ENCODE data around the gene LPO.

The LPO gene

GRCh38 chr17:58234512-58234911, 3.9 kb upstream of the LPO start:
- ChIA-PET POLR2A (no interaction called here), CTCF (no interaction called here)
- H3K4me1 ChIP-seq (ENCODE audit: control extremely low read depth in 1 of 4, control insufficient read depth in 4 of 4, insufficient read depth in 4 of 4, low read length in 3 of 4) = peaks cover 0 to 18% (median 0%) of the 10 kb centered on the region in 4 experiments
- WGBS (ENCODE audit: insufficient coverage) = 100% methylated on average over 1 of the region's 3 CpGs
- no peak for DNase-seq
- no peaks in the 10 kb centered on the region for H3K36me3 ChIP-seq (ENCODE audit: control insufficient read depth in 4 of 4, insufficient read depth in 4 of 4, low read length in 3 of 4)
- no peak overlapping the region for H3K4me3 ChIP-seq (ENCODE audit: control insufficient read depth in 1 of 7, extremely low read depth in 1 of 7, insufficient read depth in 4 of 7, low read depth in 2 of 7, low read length in 6 of 7)
- peaks cover 0 to 30% (median 18%) of the 10 kb centered on the region in 5 experiments for H3K27me3 ChIP-seq (replicated peaks in 2 of 5; ENCODE audit: control insufficient read depth in 4 of 5, insufficient read depth in 5 of 5, low read length in 4 of 5)
- H3K27ac ChIP-seq (ENCODE audit: insufficient read depth in 1 of 2, low read depth in 1 of 2, low read length in 2 of 2, poor library complexity in 1 of 2, severe bottlenecking in 2 of 2) = no peak overlapping the region
- H3K9me3 ChIP-seq (ENCODE audit: control extremely low read depth in 1 of 5, control insufficient read depth in 4 of 5, insufficient read depth in 2 of 5, low read depth in 1 of 5, low read length in 4 of 5) = no peaks in the 10 kb centered on the region

- H3K27ac ChIP-seq (ENCODE audit: insufficient read depth in 1 of 2, low read depth in 1 of 2, low read length in 2 of 2, poor library complexity in 1 of 2, severe bottlenecking in 2 of 2) = no peak overlapping the region
- no peaks in the 10 kb centered on the region for H3K36me3 ChIP-seq (ENCODE audit: control insufficient read depth in 4 of 4, insufficient read depth in 4 of 4, low read length in 3 of 4)
- CTCF ChIA-PET = interaction anchor here (1.1 to 1.6 kb wide), 3 partner anchors 8 to 12 kb away, joined by 3 to 7 read pairs (median 4); no protein-coding TSS in a partner anchor
- H3K4me3 ChIP-seq (ENCODE audit: control insufficient read depth in 1 of 7, extremely low read depth in 1 of 7, insufficient read depth in 4 of 7, low read depth in 2 of 7, low read length in 6 of 7) = no peak overlapping the region
- DNase-seq = no peak
- H3K4me1 ChIP-seq (ENCODE audit: control extremely low read depth in 1 of 4, control insufficient read depth in 4 of 4, insufficient read depth in 4 of 4, low read length in 3 of 4) = peaks cover 0 to 18% (median 0%) of the 10 kb centered on the region in 4 experiments
- no peaks in the 10 kb centered on the region for H3K9me3 ChIP-seq (ENCODE audit: control extremely low read depth in 1 of 5, control insufficient read depth in 4 of 5, insufficient read depth in 2 of 5, low read depth in 1 of 5, low read length in 4 of 5)
- POLR2A ChIA-PET = no interaction called here
- 100% methylated on average over 1 of the region's 1 CpG for WGBS (ENCODE audit: insufficient coverage)
- peaks cover 0 to 41% (median 18%) of the 10 kb centered on the region in 5 experiments for H3K27me3 ChIP-seq (replicated peaks in 2 of 5; ENCODE audit: control insufficient read depth in 4 of 5, insufficient read depth in 5 of 5, low read length in 4 of 5)
Measured at GRCh38 chr17:58235821-58236220, 2.6 kb upstream of the LPO start.

GRCh38 chr17:58236394-58236793, 2.0 kb upstream of the LPO start:
- CTCF ChIA-PET = interaction anchor here (0.7 to 1.6 kb wide), 6 partner anchors 8 to 37 kb away, joined by 3 to 7 read pairs (median 3); no protein-coding TSS in a partner anchor
- Histone ChIP-seq H3K27ac (ENCODE audit: insufficient read depth in 1 of 2, low read depth in 1 of 2, low read length in 2 of 2, poor library complexity in 1 of 2, severe bottlenecking in 2 of 2) (no peak overlapping the region), H3K27me3 (replicated peaks in 2 of 5; ENCODE audit: control insufficient read depth in 4 of 5, insufficient read depth in 5 of 5, low read length in 4 of 5) (peaks cover 0 to 45% (median 18%) of the 10 kb centered on the region in 5 experiments), H3K9me3 (ENCODE audit: control extremely low read depth in 1 of 5, control insufficient read depth in 4 of 5, insufficient read depth in 2 of 5, low read depth in 1 of 5, low read length in 4 of 5) (no peaks in the 10 kb centered on the region), H3K36me3 (ENCODE audit: control insufficient read depth in 4 of 4, insufficient read depth in 4 of 4, low read length in 3 of 4) (no peaks in the 10 kb centered on the region), H3K4me1 (ENCODE audit: control extremely low read depth in 1 of 4, control insufficient read depth in 4 of 4, insufficient read depth in 4 of 4, low read length in 3 of 4) (peaks cover 0 to 18% (median 0%) of the 10 kb centered on the region in 4 experiments), H3K4me3 (ENCODE audit: control insufficient read depth in 1 of 7, extremely low read depth in 1 of 7, insufficient read depth in 4 of 7, low read depth in 2 of 7, low read length in 6 of 7) (no peak overlapping the region)
- POLR2A ChIA-PET = interaction anchor here (1.1 kb wide), 1 partner anchor 79 kb away, joined by 3 read pairs; no protein-coding TSS in a partner anchor
- WGBS (ENCODE audit: insufficient coverage) = 100% methylated on average over 1 of the region's 2 CpGs
- no peak for DNase-seq

GRCh38 chr17:58239987-58240386, 1.6 kb downstream of the LPO start:
- Histone ChIP-seq H3K27ac (ENCODE audit: insufficient read depth in 1 of 2, low read depth in 1 of 2, low read length in 2 of 2, poor library complexity in 1 of 2, severe bottlenecking in 2 of 2) (no peak overlapping the region), H3K4me3 (ENCODE audit: control insufficient read depth in 1 of 7, extremely low read depth in 1 of 7, insufficient read depth in 4 of 7, low read depth in 2 of 7, low read length in 6 of 7) (no peak overlapping the region), H3K27me3 (replicated peaks in 2 of 5; ENCODE audit: control insufficient read depth in 4 of 5, insufficient read depth in 5 of 5, low read length in 4 of 5) (peaks cover 0 to 46% (median 23%) of the 10 kb centered on the region in 5 experiments), H3K9me3 (ENCODE audit: control extremely low read depth in 1 of 5, control insufficient read depth in 4 of 5, insufficient read depth in 2 of 5, low read depth in 1 of 5, low read length in 4 of 5) (no peaks in the 10 kb centered on the region), H3K4me1 (ENCODE audit: control extremely low read depth in 1 of 4, control insufficient read depth in 4 of 4, insufficient read depth in 4 of 4, low read length in 3 of 4) (no peaks in the 10 kb centered on the region), H3K36me3 (ENCODE audit: control insufficient read depth in 4 of 4, insufficient read depth in 4 of 4, low read length in 3 of 4) (no peaks in the 10 kb centered on the region)
- WGBS (ENCODE audit: insufficient coverage) = 54% methylated on average over 1 of the region's 1 CpG
- no peak for DNase-seq
- POLR2A ChIA-PET = no interaction called here
- CTCF ChIA-PET = no interaction called here

GRCh38 chr17:58242171-58242784, 3.9 kb downstream of the LPO start:
- Histone ChIP-seq H3K4me3 (ENCODE audit: control insufficient read depth in 1 of 7, extremely low read depth in 1 of 7, insufficient read depth in 4 of 7, low read depth in 2 of 7, low read length in 6 of 7) (no peak overlapping the region), H3K4me1 (ENCODE audit: control extremely low read depth in 1 of 4, control insufficient read depth in 4 of 4, insufficient read depth in 4 of 4, low read length in 3 of 4) (no peaks in the 10 kb centered on the region), H3K9me3 (ENCODE audit: control extremely low read depth in 1 of 5, control insufficient read depth in 4 of 5, insufficient read depth in 2 of 5, low read depth in 1 of 5, low read length in 4 of 5) (no peaks in the 10 kb centered on the region), H3K36me3 (ENCODE audit: control insufficient read depth in 4 of 4, insufficient read depth in 4 of 4, low read length in 3 of 4) (no peaks in the 10 kb centered on the region), H3K27ac (ENCODE audit: insufficient read depth in 1 of 2, low read depth in 1 of 2, low read length in 2 of 2, poor library complexity in 1 of 2, severe bottlenecking in 2 of 2) (no peak overlapping the region), H3K27me3 (replicated peaks in 2 of 5; ENCODE audit: control insufficient read depth in 4 of 5, insufficient read depth in 5 of 5, low read length in 4 of 5) (peaks cover 0 to 33% (median 11%) of the 10 kb centered on the region in 5 experiments)
- 30% methylated on average over 4 of the region's 4 CpGs for WGBS (ENCODE audit: insufficient coverage)
- POLR2A ChIA-PET = no interaction called here
- CTCF ChIA-PET = interaction anchor here (1.2 to 1.3 kb wide), 2 partner anchors 9 to 42 kb away, joined by 3 to 4 read pairs; no protein-coding TSS in a partner anchor
- peak in 2 of 3 donors; percentile 16 for DNase-seq

- Histone ChIP-seq H3K36me3 (ENCODE audit: control insufficient read depth in 4 of 4, insufficient read depth in 4 of 4, low read length in 3 of 4) (no peaks in the 10 kb centered on the region), H3K4me3 (ENCODE audit: control insufficient read depth in 1 of 7, extremely low read depth in 1 of 7, insufficient read depth in 4 of 7, low read depth in 2 of 7, low read length in 6 of 7) (no peak overlapping the region), H3K27me3 (replicated peaks in 2 of 5; ENCODE audit: control insufficient read depth in 4 of 5, insufficient read depth in 5 of 5, low read length in 4 of 5) (peaks cover 0 to 33% (median 13%) of the 10 kb centered on the region in 5 experiments), H3K9me3 (ENCODE audit: control extremely low read depth in 1 of 5, control insufficient read depth in 4 of 5, insufficient read depth in 2 of 5, low read depth in 1 of 5, low read length in 4 of 5) (no peaks in the 10 kb centered on the region), H3K27ac (ENCODE audit: insufficient read depth in 1 of 2, low read depth in 1 of 2, low read length in 2 of 2, poor library complexity in 1 of 2, severe bottlenecking in 2 of 2) (no peak overlapping the region), H3K4me1 (ENCODE audit: control extremely low read depth in 1 of 4, control insufficient read depth in 4 of 4, insufficient read depth in 4 of 4, low read length in 3 of 4) (peaks cover 0 to 19% (median 15%) of the 10 kb centered on the region in 4 experiments)
- ChIA-PET POLR2A (no interaction called here), CTCF (interaction anchor here (1.1 kb wide), 2 partner anchors 26 to 74 kb away, joined by 3 read pairs; partner anchors contain the start of gene MKS1)
- 97% methylated on average over 4 of the region's 6 CpGs for WGBS (ENCODE audit: insufficient coverage)
- no peak for DNase-seq
Measured at GRCh38 chr17:58244963-58245362, 6.6 kb downstream of the LPO start.

GRCh38 chr17:58245428-58246103, 7.2 kb downstream of the LPO start:
- no peak overlapping the region for H3K27ac ChIP-seq (ENCODE audit: insufficient read depth in 1 of 2, low read depth in 1 of 2, low read length in 2 of 2, poor library complexity in 1 of 2, severe bottlenecking in 2 of 2)
- H3K27me3 ChIP-seq (replicated peaks in 2 of 5; ENCODE audit: control insufficient read depth in 4 of 5, insufficient read depth in 5 of 5, low read length in 4 of 5) = peaks cover 0 to 27% (median 13%) of the 10 kb centered on the region in 5 experiments
- no peak for DNase-seq
- ChIA-PET POLR2A (no interaction called here), CTCF (interaction anchor here (1.1 kb wide), 1 partner anchor 75 kb away, joined by 3 read pairs; no protein-coding TSS in a partner anchor)
- H3K9me3 ChIP-seq (ENCODE audit: control extremely low read depth in 1 of 5, control insufficient read depth in 4 of 5, insufficient read depth in 2 of 5, low read depth in 1 of 5, low read length in 4 of 5) = no peaks in the 10 kb centered on the region
- WGBS (ENCODE audit: insufficient coverage) = 100% methylated on average over 7 of the region's 10 CpGs
- no peaks in the 10 kb centered on the region for H3K36me3 ChIP-seq (ENCODE audit: control insufficient read depth in 4 of 4, insufficient read depth in 4 of 4, low read length in 3 of 4)
- no peak overlapping the region for H3K4me3 ChIP-seq (ENCODE audit: control insufficient read depth in 1 of 7, extremely low read depth in 1 of 7, insufficient read depth in 4 of 7, low read depth in 2 of 7, low read length in 6 of 7)
- H3K4me1 ChIP-seq (ENCODE audit: control extremely low read depth in 1 of 4, control insufficient read depth in 4 of 4, insufficient read depth in 4 of 4, low read length in 3 of 4) = peaks cover 0 to 19% (median 15%) of the 10 kb centered on the region in 4 experiments

All from common myeloid progenitor, CD34-positive (primary cell).